ENCODE results near the gene VIPR1.

DNA sequence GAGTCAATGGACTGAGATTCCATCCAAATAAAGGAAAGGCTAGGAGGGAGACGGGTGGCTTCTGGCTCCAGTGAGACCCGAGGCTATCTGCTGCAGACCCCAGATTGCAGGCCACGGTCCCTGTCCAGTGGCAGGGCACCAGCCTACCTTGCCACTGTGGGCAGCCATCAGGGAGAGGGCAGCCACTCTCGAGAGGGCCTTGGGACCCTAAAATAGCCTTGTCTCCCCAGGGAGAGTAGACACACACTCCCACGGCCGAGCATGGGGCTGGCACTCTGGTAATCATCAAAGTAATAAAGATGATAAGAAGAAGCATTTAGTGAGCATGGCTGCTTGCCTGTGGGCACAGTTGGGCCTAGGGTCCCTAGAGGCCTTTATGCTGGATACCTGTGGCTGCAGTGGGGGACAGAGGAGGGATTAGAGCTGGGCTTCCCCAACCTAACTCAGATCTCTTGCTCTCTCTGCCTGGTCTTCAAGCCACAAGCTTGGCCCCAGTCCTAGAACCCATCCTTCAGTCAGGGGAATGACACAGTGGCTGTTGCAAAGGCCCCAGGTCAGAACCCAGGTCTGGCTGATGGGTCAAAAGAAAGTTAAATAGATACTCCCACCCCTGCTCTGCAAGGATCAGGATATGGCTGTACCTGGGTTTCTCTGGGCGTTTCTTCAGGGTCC is 9.2 kb upstream of the VIPR1 start:
- TF ChIP-seq EZH2 (IDR thresholded peaks at IDR 0.05; ENCODE audit: low read length, unreplicated experiment) (no peak), EZH2phosphoT487 (IDR thresholded peaks at IDR 0.05; ENCODE audit: borderline replicate concordance, low read length) (no peak)
- TF ChIP-seq, protein P1, sequence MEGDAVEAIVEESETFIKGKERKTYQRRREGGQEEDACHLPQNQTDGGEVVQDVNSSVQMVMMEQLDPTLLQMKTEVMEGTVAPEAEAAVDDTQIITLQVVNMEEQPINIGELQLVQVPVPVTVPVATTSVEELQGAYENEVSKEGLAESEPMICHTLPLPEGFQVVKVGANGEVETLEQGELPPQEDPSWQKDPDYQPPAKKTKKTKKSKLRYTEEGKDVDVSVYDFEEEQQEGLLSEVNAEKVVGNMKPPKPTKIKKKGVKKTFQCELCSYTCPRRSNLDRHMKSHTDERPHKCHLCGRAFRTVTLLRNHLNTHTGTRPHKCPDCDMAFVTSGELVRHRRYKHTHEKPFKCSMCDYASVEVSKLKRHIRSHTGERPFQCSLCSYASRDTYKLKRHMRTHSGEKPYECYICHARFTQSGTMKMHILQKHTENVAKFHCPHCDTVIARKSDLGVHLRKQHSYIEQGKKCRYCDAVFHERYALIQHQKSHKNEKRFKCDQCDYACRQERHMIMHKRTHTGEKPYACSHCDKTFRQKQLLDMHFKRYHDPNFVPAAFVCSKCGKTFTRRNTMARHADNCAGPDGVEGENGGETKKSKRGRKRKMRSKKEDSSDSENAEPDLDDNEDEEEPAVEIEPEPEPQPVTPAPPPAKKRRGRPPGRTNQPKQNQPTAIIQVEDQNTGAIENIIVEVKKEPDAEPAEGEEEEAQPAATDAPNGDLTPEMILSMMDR (conservative IDR thresholded peaks at IDR 0.05; ENCODE audit: low read depth, low read length): no peak
